ENCODE results near the gene PLD5.
"Not testable (repeated sequence)": the region's sequence is repeated elsewhere in the genome, so short reads cannot be mapped to it uniquely, and the experiment has no call there.

Gene PLD5

GRCh38 chr1:242212401-242212800 lies 312.1 kb downstream of the PLD5 start:
- no peak for DNase-seq (ENCODE audit: low spot score)

GRCh38 chr1:242211254-242212022 lies 313.1 kb downstream of the PLD5 start:
- DNase-seq (ENCODE audit: low spot score) = no peak

- not testable (repeated sequence) for DNase-seq (ENCODE audit: low spot score)
These were observed 314.2 kb downstream of the PLD5 start for GRCh38 chr1:242210316-242210715.

DNA sequence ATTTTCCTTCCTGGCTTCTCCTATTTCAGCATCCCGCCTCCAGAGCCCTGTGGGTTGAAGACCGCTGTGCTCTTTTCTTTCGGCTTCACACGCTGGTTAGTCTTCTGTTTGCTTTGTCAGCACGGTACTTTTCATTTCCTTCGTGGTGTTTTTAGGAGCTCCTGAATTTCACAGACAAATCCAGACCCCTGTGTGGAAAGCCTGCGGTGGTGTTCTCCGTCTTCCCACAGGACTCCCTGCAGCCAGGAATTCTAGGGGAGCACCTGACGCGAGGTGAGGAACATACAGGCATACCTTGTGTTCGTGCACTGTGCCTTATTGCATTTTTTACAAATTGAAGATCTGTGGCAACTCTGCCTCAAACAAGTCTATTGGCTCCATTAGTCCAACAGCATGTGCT lies 315.4 kb downstream of the PLD5 start:
- DNase-seq (ENCODE audit: low spot score) = no peak

GRCh38 chr1:242208021-242208420 lies 316.5 kb downstream of the PLD5 start:
- DNase-seq (ENCODE audit: low spot score) = no peak

DNA sequence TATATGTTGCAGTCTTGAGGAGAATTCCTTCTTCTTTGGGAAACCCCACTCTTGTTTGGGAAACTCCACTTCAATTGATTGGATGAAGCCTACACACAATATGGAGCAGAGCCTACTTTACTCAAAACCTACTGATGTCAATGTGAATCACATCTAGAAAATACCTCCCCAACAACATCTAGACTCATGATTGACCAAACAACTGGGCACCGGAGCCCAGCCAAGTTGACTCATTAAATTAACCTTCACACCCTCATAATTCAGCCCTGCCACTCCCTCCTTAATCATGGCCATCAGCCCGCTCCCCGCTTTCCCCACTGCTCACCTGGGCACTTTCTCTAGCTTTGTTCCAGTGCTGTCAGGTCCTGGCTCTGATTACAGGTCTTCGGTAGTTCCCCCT lies 317.5 kb downstream of the PLD5 start:
- DNase-seq (ENCODE audit: low spot score) = no peak

DNA sequence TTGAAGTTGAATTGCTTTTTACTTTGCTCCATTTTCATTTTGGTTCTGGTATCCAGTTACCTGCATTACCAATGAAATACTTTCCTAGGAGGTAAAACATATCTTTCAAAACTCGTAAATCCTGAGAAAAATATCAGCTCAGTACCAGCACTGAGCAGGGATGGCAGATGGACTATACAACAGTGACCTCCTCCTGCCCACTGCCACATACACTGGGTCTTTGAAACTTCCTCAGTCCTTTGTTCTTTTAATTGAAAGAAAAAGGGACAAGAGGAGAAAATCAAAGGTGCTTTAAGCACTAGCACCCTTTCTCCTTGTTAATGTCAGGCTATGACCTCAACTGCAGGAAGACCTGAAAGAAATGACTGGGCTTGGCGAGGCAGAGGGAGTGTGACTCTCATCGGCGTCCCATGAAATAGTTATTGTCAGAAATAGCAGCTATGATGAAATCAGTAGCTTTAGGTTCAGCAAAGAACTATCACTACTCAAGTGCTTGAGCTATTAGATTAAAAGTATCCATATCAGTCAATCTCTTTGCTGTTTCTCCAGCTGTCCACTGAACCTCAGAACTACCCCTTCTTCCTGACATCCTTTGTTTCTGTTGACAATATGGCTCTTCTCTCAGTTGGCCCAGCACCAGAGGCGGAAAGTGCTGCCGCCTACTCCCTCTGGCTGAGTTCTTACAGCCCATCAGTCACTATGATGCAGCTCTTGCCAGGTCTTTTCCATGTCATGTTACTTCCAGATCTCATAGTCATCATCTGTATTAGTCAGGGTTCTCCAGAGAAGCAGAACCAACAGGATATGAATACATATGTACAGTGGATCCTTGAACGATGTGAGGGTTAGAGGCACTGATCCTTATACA lies 318.6 kb downstream of the PLD5 start:
- DNase-seq (ENCODE audit: low spot score) = no peak

GRCh38 chr1:242203262-242203661 lies 321.2 kb downstream of the PLD5 start:
- no peak for DNase-seq (ENCODE audit: low spot score)

DNA sequence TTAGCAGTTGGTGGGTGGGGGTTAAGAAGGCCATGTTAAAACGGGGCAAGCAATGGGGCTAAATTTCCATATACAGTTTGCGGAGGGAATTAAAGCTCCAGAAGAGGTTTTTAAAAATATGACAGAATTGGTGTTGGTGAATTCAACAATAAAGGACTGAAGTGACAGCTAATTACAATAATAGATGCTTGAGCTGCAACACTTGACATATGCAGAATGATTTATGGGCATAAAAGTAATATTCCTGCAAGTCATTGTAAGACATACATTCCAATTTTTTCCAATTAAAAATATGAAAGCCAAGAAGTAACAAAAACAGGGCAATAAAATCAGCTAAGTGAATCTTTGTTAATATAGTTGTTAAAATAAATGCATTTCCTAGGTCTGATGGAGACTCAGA lies 323.4 kb downstream of the PLD5 start:
- no peak for DNase-seq (ENCODE audit: low spot score)

GRCh38 chr1:242199776-242200458 lies 324.6 kb downstream of the PLD5 start:
- no peak for DNase-seq (ENCODE audit: low spot score)

- no peak for DNase-seq (ENCODE audit: low spot score)
These were observed 326.3 kb downstream of the PLD5 start for GRCh38 chr1:242197907-242198820.

GRCh38 chr1:242196914-242197313 lies 327.6 kb downstream of the PLD5 start:
- no peak for DNase-seq (ENCODE audit: low spot score)

DNA sequence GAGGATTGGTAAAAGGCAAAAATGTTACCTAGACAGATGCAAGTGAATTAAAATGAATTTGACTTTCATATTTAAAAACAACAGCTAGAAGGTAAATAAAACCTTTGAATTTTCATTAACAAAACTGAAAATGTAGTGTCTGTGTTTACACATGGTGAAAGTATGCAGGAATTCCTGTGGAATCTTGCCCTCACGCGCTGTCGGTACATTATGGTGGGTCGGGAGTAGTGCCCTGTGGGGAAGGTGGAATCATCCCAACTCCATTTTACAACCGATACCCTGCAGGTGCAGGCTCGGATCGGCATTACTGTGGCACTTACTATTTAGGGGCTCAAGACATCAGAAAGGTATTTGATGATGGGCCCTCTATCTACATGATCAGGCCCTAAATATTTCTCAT lies 328.4 kb downstream of the PLD5 start:
- DNase-seq (ENCODE audit: low spot score) = no peak

- no peak for DNase-seq (ENCODE audit: low spot score)
These were observed 334.9 kb downstream of the PLD5 start for GRCh38 chr1:242189591-242189990.

DNA sequence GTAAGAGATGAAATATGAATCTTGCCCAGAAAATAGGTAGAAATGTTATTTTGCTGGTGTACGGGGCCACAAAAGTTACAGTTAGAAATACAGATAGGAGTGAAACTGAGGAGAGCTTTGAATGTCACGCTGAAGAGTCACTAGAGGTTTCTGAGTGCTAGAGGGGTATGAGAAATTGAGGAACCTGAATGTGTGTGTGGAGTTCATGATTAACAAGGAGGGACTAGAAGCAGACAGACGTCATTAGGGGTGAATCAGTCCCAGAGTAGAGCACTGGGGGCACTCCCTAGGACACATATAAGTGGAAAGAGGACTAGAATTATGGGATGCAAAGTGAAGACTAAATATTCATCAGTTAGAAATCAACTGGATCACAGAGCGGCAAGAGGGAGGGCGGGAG lies 336.7 kb downstream of the PLD5 start:
- DNase-seq (ENCODE audit: low spot score) = no peak

DNA sequence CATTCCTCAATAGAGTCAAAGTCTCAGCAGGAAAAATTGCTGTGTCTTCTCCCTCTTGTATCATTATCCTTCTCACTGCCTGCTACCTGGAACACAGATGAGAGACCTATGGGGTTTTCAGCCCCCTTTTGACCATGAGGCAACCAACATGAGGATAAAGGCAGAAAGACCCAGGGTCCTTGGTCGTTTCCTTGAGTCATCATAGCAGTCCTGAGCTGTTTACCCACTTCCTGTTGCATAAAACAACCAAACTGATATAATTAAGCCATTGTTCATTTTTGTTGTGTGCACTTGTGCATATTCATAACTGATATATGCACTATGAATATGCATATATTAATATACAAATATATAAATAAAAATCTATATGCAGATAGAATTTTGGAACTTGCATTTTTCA lies 337.3 kb downstream of the PLD5 start:
- DNase-seq (ENCODE audit: low spot score) = no peak

- DNase-seq (ENCODE audit: low spot score) = no peak
These were observed 338.8 kb downstream of the PLD5 start for GRCh38 chr1:242185731-242186130.

- DNase-seq (ENCODE audit: low spot score) = no peak
These were observed 339.5 kb downstream of the PLD5 start for GRCh38 chr1:242184955-242185354.

GRCh38 chr1:242179767-242180166 lies 344.7 kb downstream of the PLD5 start:
- not testable (repeated sequence) for DNase-seq (ENCODE audit: low spot score)

GRCh38 chr1:242178924-242179708 lies 345.4 kb downstream of the PLD5 start:
- no peak for DNase-seq (ENCODE audit: low spot score)

DNA sequence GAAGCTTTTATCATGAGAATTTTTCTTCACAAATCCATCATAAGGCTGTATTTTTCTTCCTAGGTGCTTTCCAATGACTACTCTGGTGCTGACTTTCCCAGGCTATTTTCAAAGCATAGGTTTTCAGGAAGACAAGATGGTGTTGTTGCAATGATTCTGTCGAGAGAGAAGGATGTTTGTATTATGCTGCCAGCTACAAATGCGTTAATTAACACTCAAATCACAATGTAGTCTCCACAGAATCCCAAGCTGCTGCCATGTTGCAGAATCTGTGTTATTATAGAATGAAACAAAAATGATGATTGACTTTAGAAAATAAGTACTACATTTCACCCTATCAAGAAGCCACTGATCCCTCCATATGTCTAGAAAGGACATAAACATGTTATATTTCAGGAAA lies 346.1 kb downstream of the PLD5 start:
- no peak for DNase-seq (ENCODE audit: low spot score)
